HepG2 (cell line): ENCODE data around the gene USP43. TPM values are rescaled to one million over a fixed set of nuclear protein-coding genes. Genes with fewer than 3 reads are reported as not detected.

Experiments used
- ATAC-seq: fragments of 200-7000 bp; cut with Tn5 transposase; 3 replicates; pipeline ENCODE4 v1.9.1; 2020; ENCODE audit warnings: mild to moderate bottlenecking, moderate library complexity
- BruUV-seq: library from RNA; stranded (reverse); fragments of 400-500 nt; replicated peaks from 2 replicates; lab custom pipeline; 2021; lab: Mats Ljungman, UMichigan
- CTCF ChIA-PET: fragments of 300-600 bp; formaldehyde crosslinking; extraction: SDS; loops from one replicate; lab custom pipeline; 2021; ENCODE audit warnings: low total read pairs, inconsistent platforms, low intra/inter-chr PET ratio; lab: Yijun Ruan, JAX
- POLR2A ChIA-PET: fragments of 350-600 bp; sonication (Branson Sonifier 250); formaldehyde crosslinking; loops from one replicate; lab custom pipeline; 2020; ENCODE audit warnings: antibody characterized with exemption, inconsistent platforms; lab: Yijun Ruan, JAX
- DNase-seq: peaks from one replicate; pipeline ENCODE4 v3.0.0-alpha.2; 2015; ENCODE audit warnings: low spot score
- FAIRE-seq: peaks from 3 replicates; lab custom pipeline; 2011; peaks lifted over from hg19 to GRCh38; lab: Jason Lieb, UNC
- H2AFZ ChIP-seq: one replicate; pipeline ENCODE4 v1.6.1; 2011; ENCODE audit warnings: low read length, inconsistent platforms
- H3K27ac ChIP-seq: fragments of 300-600 bp; 3 replicates; pipeline ENCODE4 v1.8.0; 2011; ENCODE audit warnings: mixed run types, mild to moderate bottlenecking, mixed read lengths, low read length, inconsistent platforms; ENCODE audit not compliant: insufficient read depth; ENCODE audit errors: extremely low read length
- H3K27me3 ChIP-seq, 2 experiments: fragments of 200-600 bp in 1 of 2; 2 replicates in 1 of 2; 3 replicates in 1 of 2; pipeline versions ENCODE4 v1.6.0 to v1.8.0; 2011; ENCODE audit warnings: low read length in 2 of 2, mild to moderate bottlenecking in 2 of 2, moderate library complexity in 2 of 2, inconsistent platforms in 1 of 2; ENCODE audit not compliant: insufficient read depth in 2 of 2, control insufficient read depth in 1 of 2
- H3K36me3 ChIP-seq, 2 experiments: fragments of 200-600 bp in 1 of 2; replicated peaks in 1 of 2; 2 replicates in 1 of 2; 3 replicates in 1 of 2; pipeline versions ENCODE4 v1.5.1 to v1.8.0; 2011; ENCODE audit warnings: low read length in 2 of 2, inconsistent platforms in 1 of 2; ENCODE audit not compliant: insufficient read depth in 2 of 2, control insufficient read depth in 1 of 2
- H3K4me1 ChIP-seq: 2 replicates; pipeline ENCODE4 v1.5.1; 2012; ENCODE audit warnings: low read length, inconsistent platforms; ENCODE audit not compliant: insufficient read depth
- H3K4me2 ChIP-seq: 2 replicates; pipeline ENCODE4 v1.6.0; 2011; ENCODE audit warnings: low read depth, low read length, inconsistent platforms
- H3K4me3 ChIP-seq, 3 experiments: fragments of 200-600 bp in 1 of 3; sonication (generic), shearing (Covaris generic) in 1 of 3; replicated peaks in 1 of 3; 2 replicates each; pipeline ENCODE4 v1.5.1; 2011 to 2016; ENCODE audit warnings: low read length in 3 of 3, inconsistent platforms in 2 of 3, low read depth in 2 of 3, mild to moderate bottlenecking in 2 of 3, control low read depth in 1 of 3, mixed read lengths in 1 of 3; ENCODE audit not compliant: insufficient read depth in 1 of 3
- H3K79me2 ChIP-seq: one replicate; pipeline ENCODE4 v1.6.1; 2011; ENCODE audit warnings: low read length, inconsistent platforms; ENCODE audit not compliant: insufficient read depth
- H3K9ac ChIP-seq: 2 replicates; pipeline ENCODE4 v1.6.0; 2011; ENCODE audit warnings: mild to moderate bottlenecking, low read depth, low read length, inconsistent platforms; ENCODE audit not compliant: insufficient read depth
- H3K9me3 ChIP-seq: 2 replicates; pipeline ENCODE4 v1.5.1; 2012; ENCODE audit warnings: mild to moderate bottlenecking, low read length
- H4K20me1 ChIP-seq: 2 replicates; pipeline ENCODE4 v1.6.0; 2011; ENCODE audit warnings: inconsistent platforms, mild to moderate bottlenecking, low read length, moderate library complexity; ENCODE audit not compliant: insufficient read depth
- E2F2 ChIP-seq: sonication (generic); formaldehyde crosslinking; IDR thresholded peaks from 2 replicates; pipeline ENCODE4 v1.4.0; 2020; ENCODE audit warnings: missing genetic modification reagents, borderline replicate concordance
- IKZF1 ChIP-seq: fragments of 450-650 bp; IDR thresholded peaks from 2 replicates; pipeline ENCODE4 v1.7.1; 2016
- NONO ChIP-seq, 2 experiments: fragments of 450-650 bp in 1 of 2; sonication (generic) in 1 of 2; formaldehyde crosslinking in 1 of 2; IDR thresholded peaks in 1 of 2; conservative IDR thresholded peaks in 1 of 2; 2 replicates each; pipeline versions ENCODE4 v1.6.1 to v1.8.0; 2017 to 2022; ENCODE audit warnings: mild to moderate bottlenecking in 1 of 2, missing genetic modification reagents in 1 of 2, moderate library complexity in 1 of 2
- SMAD3 ChIP-seq: sonication (generic); formaldehyde crosslinking; IDR thresholded peaks from 2 replicates; pipeline ENCODE4 v1.4.0; 2020; ENCODE audit warnings: missing genetic modification reagents
- SP1 ChIP-seq, 2 experiments: fragments of 450-650 bp in 1 of 2; sonication (generic) in 1 of 2; formaldehyde crosslinking in 1 of 2; IDR thresholded peaks; 2 replicates each; pipeline versions ENCODE4 v1.4.0 to v1.6.1; 2016 to 2020; ENCODE audit warnings: missing genetic modification reagents in 1 of 2
- WGBS: methylation state at CpG from one replicate; pipeline ENCODE4 v1.1.6; 2017; ENCODE audit warnings: low lambda C conversion rate; 5-methylcytosine and 5-hydroxymethylcytosine counted together
- in situ Hi-C: cut with HindIII; loops from 2 replicates; pipeline ENCODE4 v1.10.0; 2017; ENCODE audit warnings: low pct_unique_long_range_greater_than_20kb; ENCODE audit not compliant: extremely low pct_ligation_motif_present
- intact Hi-C: fragments of 100-400 bp; cut with micrococcal nuclease; formaldehyde crosslinking; loops from one replicate; pipeline ENCODE4 v1.10.0; 2022; ENCODE audit not compliant: unreplicated experiment
- polyA plus RNA-seq, 8 experiments: library from polyadenylated mRNA; depleted of rRNA in 3 of 8; stranded (reverse) in 7 of 8; unstranded in 1 of 8; fragments of >200 nt; fragmentation: Illumina TruSeq in 4 of 8; extraction: Trizol in 4 of 8; gene quantifications; 2 replicates each; pipeline versions ENCODE4 v1.2.1 to v1.2.3, GENCODE V29; 2011 to 2016; ENCODE audit warnings: low read depth in 4 of 8, missing spikeins in 1 of 8, mixed read lengths in 1 of 8; ENCODE audit not compliant: insufficient read depth in 1 of 8
- total RNA-seq, 5 experiments: library from RNA; depleted of rRNA; stranded (reverse); fragments of >200 nt; fragmentation: Illumina TruSeq; extraction: Trizol; gene quantifications; 2 replicates each; pipeline ENCODE4 v1.2.3, GENCODE V29; 2016; ENCODE audit warnings: low read depth in 1 of 5
- TF ChIP-seq, protein P1 (sequence below): sonication (generic); formaldehyde crosslinking; IDR thresholded peaks from 2 replicates; pipeline ENCODE4 v1.9.0; 2021; ENCODE audit warnings: mild to moderate bottlenecking, missing genetic modification reagents

The USP43 gene
- total and polyA plus RNA-seq, 2 of the 13 experiments (the other 11 are each of a cell fraction or from before 2014, with no cell fraction given): 1.6 to 2.2 TPM

GRCh38 chr17:9715503-9716016 lies 70.2 kb downstream of the USP43 start:
- peak; percentile 84 for FAIRE-seq
- WGBS: 67% methylated on average over 1 of the region's 1 CpG

More at GRCh38 chr17:9715503-9716016, 70.2 kb downstream of the USP43 start:
- H3K4me3 ChIP-seq: no peak overlapping the region
- ChIA-PET CTCF (no interaction called here), POLR2A (no interaction called here)
- in situ Hi-C loops: no loop called here
- no TSS peak for BruUV-seq
- no peak overlapping the region for H3K4me2 ChIP-seq
- H3K9ac ChIP-seq: no peak overlapping the region
- no peaks in the 10 kb centered on the region for H3K36me3 ChIP-seq
- DNase-seq (no peak), ATAC-seq (no peak)
- no peaks in the 10 kb centered on the region for H3K79me2 ChIP-seq
- H4K20me1 ChIP-seq: no peaks in the 10 kb centered on the region
- intact Hi-C loops: no loop called here
- H3K9me3 ChIP-seq: no peaks in the 10 kb centered on the region
- no peaks in the 10 kb centered on the region for H3K4me1 ChIP-seq
- no peak overlapping the region for H2AFZ ChIP-seq
- no peaks in the 10 kb centered on the region for H3K27me3 ChIP-seq
- no peak for TF ChIP-seq E2F2
- TF ChIP-seq SP1 (IDR thresholded peaks at IDR 0.05): peak; percentile 27; the same call in 1 of the 2 replicates
- TF ChIP-seq SP1 (CRISPR knock-in tag; IDR thresholded peaks at IDR 0.05): no peak
- TF ChIP-seq NONO (IDR thresholded peaks at IDR 0.05): 0 out of 2 replicates have a peak, but pooled peaks have one; percentile 14
- TF ChIP-seq NONO (CRISPR knock-in tag; conservative IDR thresholded peaks at IDR 0.05): no peak
- TF ChIP-seq, protein P1, sequence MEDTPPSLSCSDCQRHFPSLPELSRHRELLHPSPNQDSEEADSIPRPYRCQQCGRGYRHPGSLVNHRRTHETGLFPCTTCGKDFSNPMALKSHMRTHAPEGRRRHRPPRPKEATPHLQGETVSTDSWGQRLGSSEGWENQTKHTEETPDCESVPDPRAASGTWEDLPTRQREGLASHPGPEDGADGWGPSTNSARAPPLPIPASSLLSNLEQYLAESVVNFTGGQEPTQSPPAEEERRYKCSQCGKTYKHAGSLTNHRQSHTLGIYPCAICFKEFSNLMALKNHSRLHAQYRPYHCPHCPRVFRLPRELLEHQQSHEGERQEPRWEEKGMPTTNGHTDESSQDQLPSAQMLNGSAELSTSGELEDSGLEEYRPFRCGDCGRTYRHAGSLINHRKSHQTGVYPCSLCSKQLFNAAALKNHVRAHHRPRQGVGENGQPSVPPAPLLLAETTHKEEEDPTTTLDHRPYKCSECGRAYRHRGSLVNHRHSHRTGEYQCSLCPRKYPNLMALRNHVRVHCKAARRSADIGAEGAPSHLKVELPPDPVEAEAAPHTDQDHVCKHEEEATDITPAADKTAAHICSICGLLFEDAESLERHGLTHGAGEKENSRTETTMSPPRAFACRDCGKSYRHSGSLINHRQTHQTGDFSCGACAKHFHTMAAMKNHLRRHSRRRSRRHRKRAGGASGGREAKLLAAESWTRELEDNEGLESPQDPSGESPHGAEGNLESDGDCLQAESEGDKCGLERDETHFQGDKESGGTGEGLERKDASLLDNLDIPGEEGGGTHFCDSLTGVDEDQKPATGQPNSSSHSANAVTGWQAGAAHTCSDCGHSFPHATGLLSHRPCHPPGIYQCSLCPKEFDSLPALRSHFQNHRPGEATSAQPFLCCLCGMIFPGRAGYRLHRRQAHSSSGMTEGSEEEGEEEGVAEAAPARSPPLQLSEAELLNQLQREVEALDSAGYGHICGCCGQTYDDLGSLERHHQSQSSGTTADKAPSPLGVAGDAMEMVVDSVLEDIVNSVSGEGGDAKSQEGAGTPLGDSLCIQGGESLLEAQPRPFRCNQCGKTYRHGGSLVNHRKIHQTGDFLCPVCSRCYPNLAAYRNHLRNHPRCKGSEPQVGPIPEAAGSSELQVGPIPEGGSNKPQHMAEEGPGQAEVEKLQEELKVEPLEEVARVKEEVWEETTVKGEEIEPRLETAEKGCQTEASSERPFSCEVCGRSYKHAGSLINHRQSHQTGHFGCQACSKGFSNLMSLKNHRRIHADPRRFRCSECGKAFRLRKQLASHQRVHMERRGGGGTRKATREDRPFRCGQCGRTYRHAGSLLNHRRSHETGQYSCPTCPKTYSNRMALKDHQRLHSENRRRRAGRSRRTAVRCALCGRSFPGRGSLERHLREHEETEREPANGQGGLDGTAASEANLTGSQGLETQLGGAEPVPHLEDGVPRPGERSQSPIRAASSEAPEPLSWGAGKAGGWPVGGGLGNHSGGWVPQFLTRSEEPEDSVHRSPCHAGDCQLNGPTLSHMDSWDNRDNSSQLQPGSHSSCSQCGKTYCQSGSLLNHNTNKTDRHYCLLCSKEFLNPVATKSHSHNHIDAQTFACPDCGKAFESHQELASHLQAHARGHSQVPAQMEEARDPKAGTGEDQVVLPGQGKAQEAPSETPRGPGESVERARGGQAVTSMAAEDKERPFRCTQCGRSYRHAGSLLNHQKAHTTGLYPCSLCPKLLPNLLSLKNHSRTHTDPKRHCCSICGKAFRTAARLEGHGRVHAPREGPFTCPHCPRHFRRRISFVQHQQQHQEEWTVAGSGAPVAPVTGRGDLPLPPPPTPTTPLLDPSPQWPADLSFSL (CRISPR knock-in tag): peak; percentile 90
- TF ChIP-seq IKZF1: peak; percentile 71; the same call in 1 of the 2 replicates
- TF ChIP-seq SMAD3 (CRISPR knock-in tag): no peak
- no peak overlapping the region for H3K27ac ChIP-seq
